GM23248 (cell line): Measurements from ENCODE around the gene ZNF665. TPM values are rescaled to one million over a fixed set of nuclear protein-coding genes. Genes with fewer than 3 reads are reported as not detected.
"Not testable (repeated sequence)": the region's sequence is repeated elsewhere in the genome, so short reads cannot be mapped to it uniquely, and the experiment has no call there.

Experiments used
- DNase-seq: peaks from one replicate; pipeline ENCODE4 v3.0.0-alpha.2; 2015
- H2AFZ ChIP-seq: fragments of 200-600 bp; sonication (generic); 2 replicates; pipeline ENCODE4 v1.6.1; 2016; ENCODE audit warnings: antibody characterized with exemption
- H3F3A ChIP-seq: fragments of 200-600 bp; sonication (generic); 2 replicates; pipeline ENCODE4 v1.6.1; 2016; ENCODE audit warnings: mild to moderate bottlenecking, antibody characterized with exemption, mixed run types; ENCODE audit not compliant: insufficient read depth
- H3K27ac ChIP-seq: fragments of 200-600 bp; sonication (generic); 2 replicates; pipeline ENCODE4 v1.5.1; 2016; ENCODE audit warnings: mild to moderate bottlenecking
- H3K27me3 ChIP-seq: fragments of 200-600 bp; sonication (generic); replicated peaks from 2 replicates; pipeline ENCODE4 v1.6.1; 2016; ENCODE audit warnings: mild to moderate bottlenecking; ENCODE audit not compliant: insufficient read depth
- H3K36me3 ChIP-seq: fragments of 200-600 bp; sonication (generic); 2 replicates; pipeline ENCODE4 v1.6.1; 2016; ENCODE audit warnings: low read depth, mild to moderate bottlenecking
- H3K4me1 ChIP-seq: fragments of 200-600 bp; sonication (generic); 2 replicates; pipeline ENCODE4 v1.6.1; 2016; ENCODE audit warnings: mild to moderate bottlenecking; ENCODE audit not compliant: insufficient read depth
- H3K4me2 ChIP-seq: fragments of 200-600 bp; sonication (generic); one replicate; pipeline ENCODE4 v1.6.1; 2016; ENCODE audit warnings: mild to moderate bottlenecking; ENCODE audit not compliant: unreplicated experiment
- H3K4me3 ChIP-seq: fragments of 200-600 bp; sonication (generic); 2 replicates; pipeline ENCODE4 v1.5.1; 2016; ENCODE audit warnings: mild to moderate bottlenecking
- H3K79me2 ChIP-seq: fragments of 200-600 bp; sonication (generic); 2 replicates; pipeline ENCODE4 v1.6.1; 2016; ENCODE audit warnings: mild to moderate bottlenecking; ENCODE audit not compliant: insufficient read depth
- H3K9ac ChIP-seq: fragments of 200-600 bp; sonication (generic); 2 replicates; pipeline ENCODE4 v1.6.1; 2016; ENCODE audit warnings: mild to moderate bottlenecking
- H3K9me2 ChIP-seq: fragments of 200-600 bp; sonication (generic); 2 replicates; pipeline ENCODE4 v1.6.1; 2016; ENCODE audit warnings: mixed run types, mild to moderate bottlenecking, moderate library complexity; ENCODE audit not compliant: insufficient read depth
- H3K9me3 ChIP-seq: fragments of 200-600 bp; sonication (generic); one replicate; pipeline ENCODE4 v1.6.1; 2017; ENCODE audit warnings: low read depth
- H4K20me1 ChIP-seq: fragments of 200-600 bp; sonication (generic); 2 replicates; pipeline ENCODE4 v1.6.0; 2016; ENCODE audit not compliant: insufficient read depth
- EZH2 ChIP-seq: fragments of 200-600 bp; sonication (generic); IDR thresholded peaks from 2 replicates; pipeline ENCODE4 v1.6.1; 2018; ENCODE audit warnings: antibody characterized with exemption, mild to moderate bottlenecking; ENCODE audit not compliant: insufficient read depth, poor library complexity, severe bottlenecking
- EZH2phosphoT487 ChIP-seq: fragments of 200-600 bp; sonication (generic); IDR thresholded peaks from 2 replicates; pipeline ENCODE4 v1.6.1; 2018; ENCODE audit warnings: antibody characterized with exemption, moderate library complexity, mild to moderate bottlenecking, low read depth; ENCODE audit not compliant: insufficient read depth
- WGBS, 2 experiments: methylation state at CpG; one replicate each; pipeline ENCODE4 v1.1.6; 2015 to 2017; ENCODE audit warnings: low lambda C conversion rate in 2 of 2, low coverage in 1 of 2; ENCODE audit errors: missing lambda C conversion rate in 2 of 2; 5-methylcytosine and 5-hydroxymethylcytosine counted together
- in situ Hi-C: fragments of 300-500 bp; cut with MboI; formaldehyde crosslinking; loops from 2 replicates; pipeline ENCODE4 v1.15.0; 2020
- polyA plus RNA-seq: library from polyadenylated mRNA; unstranded; fragments of >200 nt; fragmentation: Nextera tagmentation; extraction: Ambion mirVana; gene quantifications from 2 replicates; pipeline ENCODE4 v1.2.1, GENCODE V29; 2016
- total RNA-seq: library from RNA; depleted of rRNA; stranded (reverse); fragments of >200 nt; shearing (Covaris generic); gene quantifications from 2 replicates; pipeline ENCODE4 v1.2.3, GENCODE V29; 2014; rRNA removed

ZNF665 gene
- 3.8 and 3.9 TPM in 2 replicates for total RNA-seq
- polyA plus RNA-seq: 2.4 and 2.8 TPM in 2 replicates

- Histone ChIP-seq H3K9ac (peak within 1 kb of the TSS; percentile 97), H3K79me2 (no peaks in the 10 kb centered on the region; the same call in 1 of the 2 replicates), H3K4me1 (no peaks in the 10 kb centered on the region), H3K27ac (peak within 1 kb of the TSS; percentile 54), H3K9me2 (no peaks in the 10 kb centered on the region), H3K4me3 (peak within 1 kb of the TSS; percentile 98), H2AFZ (peak within 1 kb of the TSS; percentile 99), H3K4me2 (peak within 1 kb of the TSS; percentile 97), H4K20me1 (no peaks in the 10 kb centered on the region), H3K9me3 (no peaks in the 10 kb centered on the region), H3K27me3 (no peaks in the 10 kb centered on the region), H3F3A (no peaks in the 10 kb centered on the region), H3K36me3 (no peaks in the 10 kb centered on the region; the same call in 1 of the 2 replicates)
- in situ Hi-C loops: no loop called here
- 0 to 2% methylated on average over 40 to 53 of the region's 53 CpGs for WGBS, 2 experiments
- DNase-seq: peak; percentile 95
- TF ChIP-seq EZH2phosphoT487: no peak
Measured at GRCh38 chr19:53192771-53193534, at the start of gene ZNF665. Gene ZNF665, minus strand, starts transcription at chr19:53193358. Its CDS starts 10,460 bp downstream, at chr19:53182898.

GRCh38 chr19:53237114-53237777 is 44.1 kb upstream of the ZNF665 start:
- Histone ChIP-seq H3K27me3 (no peaks in the 10 kb centered on the region), H4K20me1 (no peaks in the 10 kb centered on the region), H3F3A (no peaks in the 10 kb centered on the region), H2AFZ (no peak overlapping the region), H3K4me1 (no peaks in the 10 kb centered on the region), H3K79me2 (no peaks in the 10 kb centered on the region), H3K9ac (no peak overlapping the region), H3K9me2 (no peaks in the 10 kb centered on the region), H3K4me3 (no peak overlapping the region), H3K9me3 (peaks cover 16% of the 10 kb centered on the region), H3K36me3 (peaks cover 55% of the 10 kb centered on the region), H3K4me2 (no peak overlapping the region), H3K27ac (no peak overlapping the region)
- no peak for DNase-seq
- TF ChIP-seq EZH2 (no peak), EZH2phosphoT487 (no peak)
- in situ Hi-C loops: no loop called here
- WGBS, 2 experiments: 91 to 94% methylated on average over 4 of the region's 4 CpGs

DNA sequence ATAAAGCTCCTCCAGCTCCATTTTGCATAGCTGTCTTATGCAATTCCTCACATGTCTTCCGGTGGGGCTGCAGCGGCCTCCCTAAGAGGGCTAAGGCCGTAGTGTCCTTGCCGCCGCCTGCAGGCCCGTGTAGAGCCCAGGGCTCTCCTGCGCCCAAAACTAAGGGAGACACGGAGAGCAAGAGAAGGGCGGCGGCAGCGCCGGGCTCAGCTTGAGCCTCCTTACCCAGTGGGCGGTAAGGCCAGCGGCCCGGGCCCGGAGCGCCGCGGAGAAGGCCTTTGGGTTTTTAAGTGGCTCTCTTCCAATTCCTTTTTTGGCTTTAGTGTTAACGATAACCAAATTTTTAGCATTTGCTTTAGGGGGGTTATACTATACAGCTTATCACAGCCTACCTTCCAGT is 31.4 kb upstream of the ZNF665 start:
- Histone ChIP-seq H3K9me3 (peaks cover 7% of the 10 kb centered on the region), H3K27ac (no peak overlapping the region), H2AFZ (no peak overlapping the region), H3F3A (no peaks in the 10 kb centered on the region), H3K4me1 (no peaks in the 10 kb centered on the region), H3K36me3 (no peaks in the 10 kb centered on the region), H3K4me2 (no peak overlapping the region), H3K27me3 (no peaks in the 10 kb centered on the region), H4K20me1 (no peaks in the 10 kb centered on the region), H3K79me2 (no peaks in the 10 kb centered on the region), H3K4me3 (no peak overlapping the region), H3K9ac (no peak overlapping the region), H3K9me2 (no peaks in the 10 kb centered on the region)
- TF ChIP-seq EZH2phosphoT487 (no peak), EZH2 (no peak)
- no peak for DNase-seq
- 83 to 92% methylated on average over 14 to 20 of the region's 20 CpGs for WGBS, 2 experiments
- in situ Hi-C loops: no loop called here

DNA sequence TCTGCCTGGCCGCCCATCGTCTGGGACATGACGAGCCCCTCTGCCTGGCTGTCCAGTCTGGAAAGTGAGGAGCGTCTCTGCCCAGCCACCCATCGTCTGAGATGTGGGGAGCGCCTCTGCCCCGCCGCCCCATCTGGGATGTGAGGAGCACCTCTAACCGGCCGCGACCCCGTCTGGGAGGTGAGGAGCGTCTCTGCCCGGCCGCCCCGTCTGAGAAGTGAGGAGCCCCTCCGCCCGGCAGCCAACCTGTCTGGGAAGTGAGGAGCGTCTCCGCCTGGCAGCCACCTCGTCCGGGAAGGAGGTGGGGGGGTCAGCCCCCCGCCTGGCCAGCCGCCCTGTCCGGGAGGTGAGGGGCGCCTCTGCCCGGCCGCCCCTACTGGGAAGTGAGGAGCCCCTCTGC is 29.6 kb upstream of the ZNF665 start:
- H3K36me3 ChIP-seq, in situ Hi-C loops, H3K4me2 ChIP-seq, H3K9me2 ChIP-seq, H4K20me1 ChIP-seq, H3F3A ChIP-seq, H3K9ac ChIP-seq, H3K27me3 ChIP-seq, H3K4me1 ChIP-seq, DNase-seq, H3K4me3 ChIP-seq, H2AFZ ChIP-seq, H3K27ac ChIP-seq, H3K9me3 ChIP-seq, H3K79me2 ChIP-seq: not testable (repeated sequence)
- 86 to 92% methylated on average over 2 to 22 of the region's 28 CpGs for WGBS, 2 experiments
